Measurements from ENCODE around the gene ZBTB38.

DNA sequence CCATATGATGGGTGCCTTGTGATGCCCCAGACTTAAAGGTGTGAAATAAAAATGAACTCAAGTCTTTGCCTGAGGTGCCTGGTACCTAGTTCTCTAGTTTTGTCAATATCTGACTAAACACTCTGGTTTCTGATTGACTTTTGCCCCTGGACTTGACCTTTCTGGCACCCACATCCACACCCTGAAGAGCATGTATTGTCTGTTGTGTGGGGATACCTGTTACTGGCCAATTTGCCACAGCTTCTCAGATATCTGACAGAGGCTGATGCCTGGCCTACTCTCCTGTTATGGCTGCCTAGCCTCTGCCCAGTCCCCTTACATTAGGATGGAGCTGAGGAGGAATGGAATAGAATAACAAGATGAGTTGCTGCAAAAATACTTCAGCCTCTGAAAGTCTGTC, 3.6 kb downstream of the ZBTB38 start:
- TF ChIP-seq, protein P1, sequence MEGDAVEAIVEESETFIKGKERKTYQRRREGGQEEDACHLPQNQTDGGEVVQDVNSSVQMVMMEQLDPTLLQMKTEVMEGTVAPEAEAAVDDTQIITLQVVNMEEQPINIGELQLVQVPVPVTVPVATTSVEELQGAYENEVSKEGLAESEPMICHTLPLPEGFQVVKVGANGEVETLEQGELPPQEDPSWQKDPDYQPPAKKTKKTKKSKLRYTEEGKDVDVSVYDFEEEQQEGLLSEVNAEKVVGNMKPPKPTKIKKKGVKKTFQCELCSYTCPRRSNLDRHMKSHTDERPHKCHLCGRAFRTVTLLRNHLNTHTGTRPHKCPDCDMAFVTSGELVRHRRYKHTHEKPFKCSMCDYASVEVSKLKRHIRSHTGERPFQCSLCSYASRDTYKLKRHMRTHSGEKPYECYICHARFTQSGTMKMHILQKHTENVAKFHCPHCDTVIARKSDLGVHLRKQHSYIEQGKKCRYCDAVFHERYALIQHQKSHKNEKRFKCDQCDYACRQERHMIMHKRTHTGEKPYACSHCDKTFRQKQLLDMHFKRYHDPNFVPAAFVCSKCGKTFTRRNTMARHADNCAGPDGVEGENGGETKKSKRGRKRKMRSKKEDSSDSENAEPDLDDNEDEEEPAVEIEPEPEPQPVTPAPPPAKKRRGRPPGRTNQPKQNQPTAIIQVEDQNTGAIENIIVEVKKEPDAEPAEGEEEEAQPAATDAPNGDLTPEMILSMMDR (IDR thresholded peaks at IDR 0.05) = no peak
- no peak for TF ChIP-seq POLR2A (IDR thresholded peaks at IDR 0.05)
- no peak for TF ChIP-seq POLR2AphosphoS5 (IDR thresholded peaks at IDR 0.05)
